ENCODE measurements around the gene PTTG1.

PTTG1 gene

GRCh38 chr5:160421625-160422258 lies at the start of gene PTTG1:
PTTG1 (plus strand) TSS chr5:160421855; CDS start chr5:160422313, 458 bp downstream.
- peak; percentile 99 for FAIRE-seq

DNA sequence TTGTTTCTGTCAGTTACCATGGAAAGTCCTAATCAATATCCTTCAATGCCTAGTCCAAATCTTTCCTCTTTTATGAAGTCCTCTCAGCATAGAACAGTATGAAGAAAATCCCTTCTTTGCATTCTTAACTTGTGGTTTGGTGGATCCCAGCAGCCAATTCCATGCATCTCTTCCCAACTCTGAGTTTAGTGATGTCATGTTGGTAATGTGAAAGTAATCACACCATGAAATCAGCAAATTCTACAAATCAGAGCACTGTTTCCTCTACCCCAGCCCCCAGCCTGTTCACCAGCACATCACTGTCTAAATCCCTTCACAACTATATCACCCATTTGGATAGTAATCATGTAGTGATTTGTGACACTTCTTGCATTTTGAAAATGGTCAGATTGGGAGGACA lies 46.5 kb upstream of the PTTG1 start:
- no peak for FAIRE-seq

DNA sequence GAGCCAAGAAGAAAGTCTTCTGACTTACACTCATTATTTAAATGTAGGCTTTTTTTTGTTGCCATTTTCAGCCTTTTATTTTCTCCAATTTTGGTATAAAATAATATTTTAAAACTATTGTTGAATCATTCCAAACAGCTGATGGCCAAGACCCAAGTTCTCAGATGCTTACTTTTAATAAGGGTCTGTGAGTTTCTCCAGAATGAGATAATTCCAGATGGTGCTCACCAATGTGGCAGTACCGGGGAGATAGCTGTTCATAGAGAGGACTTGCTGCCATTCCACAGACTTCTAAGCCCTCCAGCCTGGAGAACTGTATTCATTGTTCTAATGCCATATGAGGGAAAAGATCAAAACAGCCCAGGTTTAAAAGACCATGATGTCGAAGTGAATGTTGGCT lies 46.0 kb upstream of the PTTG1 start:
- no peak for FAIRE-seq

DNA sequence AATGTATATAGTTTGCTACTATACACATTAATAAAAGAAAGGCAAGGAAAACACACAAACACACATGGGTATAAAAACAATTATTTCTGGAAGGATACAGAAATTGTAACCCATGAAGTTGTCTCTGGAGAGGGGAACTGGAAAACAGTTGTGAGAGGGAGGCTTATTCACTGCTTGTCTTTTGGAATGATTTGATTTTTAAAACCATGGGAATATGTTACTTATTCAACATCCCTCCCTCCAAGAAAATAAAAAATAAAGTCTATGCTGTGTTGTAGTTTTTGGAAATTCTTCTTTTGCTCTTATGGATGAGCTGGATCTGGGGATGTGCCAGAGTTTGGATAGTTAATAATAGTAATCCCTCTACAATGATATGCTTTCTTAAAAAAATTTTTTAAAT lies 45.2 kb upstream of the PTTG1 start:
- no peak for FAIRE-seq

DNA sequence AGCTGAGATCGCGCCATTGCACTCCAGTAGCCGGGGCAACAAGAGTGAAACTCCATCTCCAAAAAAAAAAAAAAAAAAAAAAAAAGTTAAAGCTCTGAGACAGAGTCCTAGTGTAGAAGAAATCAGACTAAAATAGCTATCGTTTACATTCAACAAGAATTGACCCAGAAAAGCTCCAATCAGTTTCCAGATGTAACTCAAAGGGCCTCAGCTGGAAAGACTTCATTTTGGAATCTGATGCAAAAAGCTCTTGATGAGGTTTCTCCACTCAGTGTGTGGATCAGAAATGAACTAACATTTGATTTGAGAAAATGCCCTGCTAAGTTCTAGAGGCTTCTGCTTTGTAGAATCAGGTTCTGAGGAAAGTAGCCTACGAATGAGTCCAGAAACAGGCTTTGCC lies 44.0 kb upstream of the PTTG1 start:
- no peak for FAIRE-seq

- FAIRE-seq, result no peak
Measured at GRCh38 chr5:160378330-160378729, 43.3 kb upstream of the PTTG1 start.

- FAIRE-seq, result no peak
Measured at GRCh38 chr5:160379511-160379910, 42.1 kb upstream of the PTTG1 start.

DNA sequence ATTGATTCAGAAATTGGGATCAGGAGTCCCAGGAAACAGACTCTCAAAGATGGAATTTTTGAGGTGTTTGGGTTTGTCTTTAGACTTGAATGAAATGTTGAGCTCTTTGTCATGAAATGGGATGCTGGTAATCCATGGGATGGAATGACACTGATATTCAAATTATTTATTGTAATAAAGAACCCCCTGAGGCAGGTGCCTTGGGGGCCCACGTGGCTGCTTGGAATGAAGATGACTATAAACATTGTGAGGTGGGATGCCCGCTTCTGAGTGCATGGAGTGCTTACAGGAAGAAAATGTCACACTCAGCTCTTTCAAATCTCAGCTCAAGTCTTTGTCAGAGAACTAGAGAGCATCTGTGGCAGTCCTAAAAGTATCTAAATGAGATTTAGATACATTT lies 41.6 kb upstream of the PTTG1 start:
- no peak for FAIRE-seq

GRCh38 chr5:160382346-160382745 lies 39.3 kb upstream of the PTTG1 start:
- no peak for FAIRE-seq

GRCh38 chr5:160384681-160385080 lies 37.0 kb upstream of the PTTG1 start:
- FAIRE-seq, result no peak

- no peak for FAIRE-seq
Measured at GRCh38 chr5:160385496-160385895, 36.2 kb upstream of the PTTG1 start.

GRCh38 chr5:160387445-160387844 lies 34.2 kb upstream of the PTTG1 start:
- no peak for FAIRE-seq

GRCh38 chr5:160390787-160391696 lies 30.6 kb upstream of the PTTG1 start:
- peak; percentile 98 for FAIRE-seq

- FAIRE-seq, result no peak
Measured at GRCh38 chr5:160395111-160395510, 26.5 kb upstream of the PTTG1 start.

GRCh38 chr5:160397492-160397891 lies 24.2 kb upstream of the PTTG1 start:
- no peak for FAIRE-seq

- peak; percentile 72 for FAIRE-seq
Measured at GRCh38 chr5:160398806-160399205, 22.8 kb upstream of the PTTG1 start.

DNA sequence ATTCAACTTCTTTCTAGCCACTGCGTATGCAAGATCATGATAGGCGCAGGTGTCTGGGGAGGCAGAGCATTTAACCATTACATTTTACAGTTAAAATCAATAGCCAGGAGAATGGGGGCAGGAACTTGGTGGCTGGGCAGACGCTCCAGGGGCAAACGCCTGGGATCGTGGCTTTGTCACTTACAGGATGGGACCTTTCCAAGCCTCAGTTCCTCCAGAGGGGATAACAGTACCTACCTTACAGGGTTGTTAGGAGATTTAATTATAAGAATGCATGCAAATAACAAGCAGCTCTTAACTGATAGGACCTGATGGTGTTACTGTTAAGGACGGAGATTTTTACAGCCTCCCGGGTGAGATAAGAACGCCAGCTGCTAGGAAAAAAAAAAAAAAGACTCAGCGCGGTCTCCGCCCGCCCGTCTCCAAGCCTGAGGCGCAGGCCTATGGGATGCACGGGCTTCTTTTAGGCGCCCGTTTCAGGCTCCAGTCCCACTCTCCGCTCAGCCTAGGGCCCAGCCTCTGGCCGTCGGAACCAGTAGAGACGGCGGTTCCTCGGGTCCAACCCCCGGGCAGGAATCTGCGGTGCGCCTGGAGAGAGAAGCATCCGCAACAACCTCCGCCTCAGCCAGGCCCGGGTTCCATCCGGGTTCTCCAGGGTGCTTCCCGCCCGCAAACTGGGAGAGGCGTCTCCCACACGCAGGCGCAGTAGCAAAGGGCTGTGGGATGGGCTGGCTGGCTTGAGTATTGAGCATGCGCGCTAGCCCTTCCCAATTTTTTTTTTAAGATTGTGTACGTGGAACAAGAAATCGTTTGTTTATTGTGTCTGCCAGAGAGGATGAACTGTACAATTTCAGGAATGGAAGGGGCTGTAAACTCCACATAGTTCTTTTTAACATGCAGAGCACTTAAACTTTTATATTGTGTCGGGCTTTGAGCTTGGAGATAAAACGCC lies 22.0 kb upstream of the PTTG1 start, which contains the start of gene FAM200C:
Gene FAM200C (minus strand): TSS at position 653 of the 952 bp plus-strand sequence. CDS start 4,564 bp downstream, outside the sequence.
- FAIRE-seq, result peak; percentile 96

DNA sequence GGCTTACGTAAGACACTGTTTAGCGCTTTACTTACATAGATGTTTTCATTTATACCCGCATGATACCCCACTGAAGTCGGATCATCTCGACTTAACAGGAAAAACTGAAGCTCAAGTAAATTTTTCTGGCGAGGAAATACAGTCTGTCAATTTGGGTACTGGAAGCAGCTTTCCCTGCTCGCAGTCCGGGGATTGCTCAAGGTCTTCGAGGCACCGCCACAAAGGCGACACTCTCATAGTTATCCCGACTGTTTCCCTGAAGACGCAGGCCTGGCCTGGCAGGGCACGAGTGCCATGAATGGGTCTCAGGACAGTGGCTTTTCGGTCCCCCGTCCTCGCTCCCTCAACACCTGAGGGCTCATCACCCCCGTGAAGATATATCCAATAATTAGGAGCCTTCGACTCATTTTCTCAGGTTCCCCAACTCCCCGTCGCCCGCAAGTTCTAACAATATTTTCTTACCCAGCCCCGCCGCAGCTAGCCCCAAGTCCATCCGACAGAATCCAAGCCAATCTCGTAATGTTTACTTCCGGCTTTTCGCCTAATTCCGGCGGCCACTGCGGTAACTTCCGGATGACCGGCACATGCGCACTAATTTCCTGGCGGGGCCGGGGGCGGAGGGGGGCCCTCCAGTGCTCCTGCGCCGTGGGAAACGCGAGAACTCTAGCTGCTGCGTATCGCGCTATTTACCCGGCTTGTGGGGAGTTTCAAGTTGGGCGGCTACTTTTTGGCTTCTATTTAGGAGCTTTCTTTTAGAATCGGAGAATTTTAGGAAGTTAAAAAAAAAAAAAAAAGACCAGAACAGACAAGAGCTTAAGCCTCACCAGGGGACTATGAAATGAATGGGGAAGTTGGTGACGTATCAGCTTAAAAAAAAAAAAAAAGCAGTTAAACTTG lies 2.8 kb upstream of the PTTG1 start, which contains the start of gene SLU7:
Gene SLU7 (minus strand): TSS at position 521 of the 897 bp plus-strand sequence. CDS start 3,787 bp downstream, outside the sequence.
- FAIRE-seq, result peak; percentile 91

DNA sequence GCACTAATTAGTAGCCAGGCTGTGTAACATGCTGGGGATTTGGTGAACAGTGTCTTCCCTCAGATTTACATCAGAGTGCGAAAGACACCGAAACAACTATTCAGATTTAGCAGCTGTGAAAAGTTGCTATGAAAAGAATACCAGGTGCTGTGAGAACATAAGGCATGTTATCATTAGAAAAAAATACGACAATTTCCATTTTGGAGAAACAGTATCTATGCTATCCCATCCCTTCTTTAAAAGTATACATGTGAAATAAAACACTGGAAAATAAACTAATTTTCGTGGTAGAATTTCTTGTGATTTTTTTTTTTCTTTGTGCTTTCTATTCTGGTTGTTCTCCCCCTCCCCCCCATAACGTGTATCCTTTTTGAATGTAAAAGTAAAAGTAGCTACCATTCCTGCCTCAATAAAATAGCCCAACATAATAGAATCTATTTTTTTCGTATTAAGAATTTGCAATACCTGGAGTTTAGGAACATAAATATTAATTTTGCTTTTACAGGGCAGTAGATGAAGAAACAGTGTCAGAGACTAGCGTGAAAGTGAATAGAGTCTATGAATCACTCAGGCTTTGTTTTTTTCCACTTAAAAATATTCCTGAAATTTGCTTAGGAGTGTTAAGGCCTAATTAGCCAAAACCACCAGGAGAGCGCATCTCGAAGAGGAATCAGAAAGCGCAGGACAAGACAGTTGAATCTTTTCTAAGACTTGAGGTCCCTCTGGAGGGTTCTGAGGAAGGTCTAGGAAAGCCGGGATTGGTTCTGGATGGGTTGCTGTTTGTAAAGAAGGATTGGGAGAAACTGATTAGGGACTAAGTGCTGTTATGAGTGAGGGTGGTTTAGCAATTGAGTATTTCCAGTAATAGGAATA lies 2.0 kb upstream of the PTTG1 start:
- no peak for FAIRE-seq

DNA sequence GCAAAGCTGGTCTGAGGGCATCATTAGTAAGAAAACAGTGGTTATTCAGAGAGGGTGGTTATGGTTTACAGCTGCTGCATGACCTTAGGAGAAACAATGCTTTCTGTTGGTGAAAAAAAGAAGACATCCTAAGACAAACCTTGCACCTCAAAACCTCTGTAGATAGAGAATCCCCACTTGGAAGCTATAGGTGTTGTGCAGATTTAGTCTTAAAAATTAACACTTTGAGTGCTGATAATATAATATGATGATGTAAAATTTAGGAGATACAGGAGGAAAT lies 1.4 kb upstream of the PTTG1 start:
- no peak for FAIRE-seq

- FAIRE-seq, result no peak
Measured at GRCh38 chr5:160423099-160423498, 1.4 kb downstream of the PTTG1 start.

All from A204.1 (cell line).